ENCODE data around the gene S100A2. TPM values are rescaled to one million over a fixed set of nuclear protein-coding genes. Genes with fewer than 3 reads are reported as not detected.

S100A2 gene
- total and polyA plus RNA-seq, 2 experiments from 2014 or later: 1.7 to 8.6 TPM

DNA sequence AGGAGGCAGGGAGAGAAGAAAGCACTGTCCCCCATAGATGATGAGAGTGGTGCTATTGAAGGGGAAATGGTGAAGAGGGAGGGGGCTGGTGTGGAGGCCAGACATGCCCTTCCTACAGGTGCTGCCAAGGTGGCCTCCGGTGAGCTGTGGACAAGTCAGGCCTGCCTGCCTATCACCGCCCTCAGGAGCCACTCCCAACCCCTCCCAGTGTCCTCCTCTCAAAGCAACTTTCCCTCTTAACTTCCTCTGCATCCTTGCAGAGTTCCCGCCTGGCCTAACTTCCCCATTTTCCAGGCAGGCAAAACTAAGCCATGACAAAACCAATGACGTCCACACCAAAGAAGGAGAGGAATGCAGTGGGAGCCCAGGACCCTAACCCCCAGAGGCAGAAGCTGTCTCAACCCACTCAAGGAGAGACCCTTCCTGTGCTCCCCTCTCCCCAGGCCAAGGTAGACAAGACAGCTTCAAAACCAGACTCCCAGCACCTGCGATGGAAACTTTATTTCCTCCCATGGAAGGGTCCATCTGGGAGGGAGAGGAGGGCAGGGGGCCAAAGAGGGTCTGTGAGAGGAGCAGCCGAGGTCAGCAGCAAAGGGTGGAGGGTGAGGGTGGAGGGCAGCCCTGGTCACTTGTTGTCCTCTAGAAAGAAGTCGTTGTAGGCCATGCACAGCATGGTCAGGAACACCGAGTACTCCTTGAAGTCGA, 28.8 kb downstream of the S100A2 start:
- peaks cover 46% of the 10 kb centered on the region for H3K4me1 ChIP-seq (ENCODE audit: insufficient read depth)

GRCh38 chr1:153536012-153536670, 29.5 kb downstream of the S100A2 start:
- Histone ChIP-seq H4K20me1 (ENCODE audit: insufficient read depth) (no peaks in the 10 kb centered on the region), H3K4me2 (ENCODE audit: unreplicated experiment) (peak overlapping the region; percentile 94), H3K27me3 (replicated peaks; ENCODE audit: insufficient read depth) (no peaks in the 10 kb centered on the region), H3K9me2 (ENCODE audit: insufficient read depth) (no peaks in the 10 kb centered on the region), H3K79me2 (ENCODE audit: insufficient read depth) (peaks cover 17% of the 10 kb centered on the region), H3K27ac (peak overlapping the region; percentile 97), H3K4me1 (ENCODE audit: insufficient read depth) (peaks cover 46% of the 10 kb centered on the region), H3K36me3 (ENCODE audit: low read depth) (no peaks in the 10 kb centered on the region), H3K9me3 (ENCODE audit: low read depth) (no peaks in the 10 kb centered on the region), H3F3A (ENCODE audit: insufficient read depth) (peaks cover 51% of the 10 kb centered on the region), H2AFZ (peak overlapping the region; percentile 70; the same call in 1 of the 2 replicates), H3K4me3 (peak overlapping the region; percentile 93), H3K9ac (peak overlapping the region; percentile 99)
- peak; percentile 96 for DNase-seq
- no peak for TF ChIP-seq EZH2 (IDR thresholded peaks at IDR 0.05; ENCODE audit: insufficient read depth, poor library complexity, severe bottlenecking)
- no peak for TF ChIP-seq EZH2phosphoT487 (IDR thresholded peaks at IDR 0.05; ENCODE audit: insufficient read depth, low read depth)
- in situ Hi-C loops (cut with MboI): no loop called here
- 1 to 3% methylated on average over 26 to 36 of the region's 38 CpGs for WGBS, 2 experiments (ENCODE audit: low coverage in 1 of 2, low lambda C conversion rate in 2 of 2, missing lambda C conversion rate in 2 of 2)

More for the DNA sequence above, 28.8 kb downstream of the S100A2 start:
- H3K27ac ChIP-seq: peak overlapping the region; percentile 64
- peak overlapping the region; percentile 60 for H3K4me3 ChIP-seq
- H2AFZ ChIP-seq: peak overlapping the region; percentile 70; the same call in 1 of the 2 replicates
- H4K20me1 ChIP-seq (ENCODE audit: insufficient read depth): no peaks in the 10 kb centered on the region
- 78 to 89% methylated on average over 9 of the region's 9 CpGs for WGBS, 2 experiments (ENCODE audit: low coverage in 1 of 2, low lambda C conversion rate in 2 of 2, missing lambda C conversion rate in 2 of 2)
- peaks cover 17% of the 10 kb centered on the region for H3K79me2 ChIP-seq (ENCODE audit: insufficient read depth)
- H3K4me2 ChIP-seq (ENCODE audit: unreplicated experiment): peak overlapping the region; percentile 73
- H3K36me3 ChIP-seq (ENCODE audit: low read depth): no peaks in the 10 kb centered on the region
- no peak for DNase-seq
- in situ Hi-C loops (cut with MboI): no loop called here
- TF ChIP-seq EZH2 (IDR thresholded peaks at IDR 0.05; ENCODE audit: insufficient read depth, poor library complexity, severe bottlenecking): no peak
- no peak for TF ChIP-seq EZH2phosphoT487 (IDR thresholded peaks at IDR 0.05; ENCODE audit: insufficient read depth, low read depth)
- no peaks in the 10 kb centered on the region for H3K9me3 ChIP-seq (ENCODE audit: low read depth)
- peak overlapping the region; percentile 99 for H3K9ac ChIP-seq
- H3F3A ChIP-seq (ENCODE audit: insufficient read depth): peaks cover 51% of the 10 kb centered on the region
- no peaks in the 10 kb centered on the region for H3K9me2 ChIP-seq (ENCODE audit: insufficient read depth)
- H3K27me3 ChIP-seq (replicated peaks; ENCODE audit: insufficient read depth): no peaks in the 10 kb centered on the region

- Histone ChIP-seq H3F3A (ENCODE audit: insufficient read depth) (peaks cover 51% of the 10 kb centered on the region), H3K27ac (peak within 1 kb of the TSS; percentile 97), H3K4me2 (ENCODE audit: unreplicated experiment) (peak within 1 kb of the TSS; percentile 94), H3K9ac (peak within 1 kb of the TSS; percentile 99), H3K4me1 (ENCODE audit: insufficient read depth) (peaks cover 39% of the 10 kb centered on the region), H3K9me2 (ENCODE audit: insufficient read depth) (no peaks in the 10 kb centered on the region), H4K20me1 (ENCODE audit: insufficient read depth) (no peaks in the 10 kb centered on the region), H3K79me2 (ENCODE audit: insufficient read depth) (peaks cover 17% of the 10 kb centered on the region), H2AFZ (peak within 1 kb of the TSS; percentile 70; the same call in 1 of the 2 replicates), H3K9me3 (ENCODE audit: low read depth) (no peaks in the 10 kb centered on the region), H3K27me3 (replicated peaks; ENCODE audit: insufficient read depth) (no peaks in the 10 kb centered on the region), H3K36me3 (ENCODE audit: low read depth) (no peaks in the 10 kb centered on the region), H3K4me3 (peak within 1 kb of the TSS; percentile 93)
- DNase-seq: peak; percentile 75
- TF ChIP-seq EZH2phosphoT487 (IDR thresholded peaks at IDR 0.05; ENCODE audit: insufficient read depth, low read depth) (no peak), EZH2 (IDR thresholded peaks at IDR 0.05; ENCODE audit: insufficient read depth, poor library complexity, severe bottlenecking) (no peak)
- in situ Hi-C loops (cut with MboI): no loop called here
- WGBS, 2 experiments (ENCODE audit: low coverage in 1 of 2, low lambda C conversion rate in 2 of 2, missing lambda C conversion rate in 2 of 2): 0% methylated on average over 14 to 18 of the region's 18 CpGs
Measured at GRCh38 chr1:153535242-153536011, 30.2 kb downstream of the S100A2 start, which contains the start of gene S100A6. Gene S100A6 (minus strand): TSS chr1:153535991. CDS start chr1:153535339, 652 bp downstream.

DNA sequence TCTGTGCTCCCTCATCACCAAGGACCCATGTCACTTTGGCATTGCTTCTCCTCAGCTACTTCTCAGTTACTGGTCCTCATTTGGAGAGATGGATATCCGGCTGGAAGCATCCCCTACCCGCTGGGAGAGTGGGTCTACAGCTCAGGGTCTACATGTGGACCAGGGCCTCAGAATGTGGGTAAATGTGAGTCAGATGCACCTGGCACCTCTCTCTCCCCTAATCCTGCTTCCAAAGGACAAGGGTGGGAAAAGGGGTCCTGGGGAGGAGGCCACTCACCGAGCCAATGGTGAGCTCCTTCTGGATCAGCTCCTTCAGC, 30.8 kb downstream of the S100A2 start:
- in situ Hi-C loops (cut with MboI): no loop called here
- no peaks in the 10 kb centered on the region for H4K20me1 ChIP-seq (ENCODE audit: insufficient read depth)
- peaks cover 51% of the 10 kb centered on the region for H3F3A ChIP-seq (ENCODE audit: insufficient read depth)
- peak overlapping the region; percentile 93 for H3K4me3 ChIP-seq
- TF ChIP-seq EZH2 (IDR thresholded peaks at IDR 0.05; ENCODE audit: insufficient read depth, poor library complexity, severe bottlenecking) (no peak), EZH2phosphoT487 (IDR thresholded peaks at IDR 0.05; ENCODE audit: insufficient read depth, low read depth) (no peak)
- peaks cover 34% of the 10 kb centered on the region for H3K4me1 ChIP-seq (ENCODE audit: insufficient read depth)
- peak overlapping the region; percentile 97 for H3K27ac ChIP-seq
- WGBS, 2 experiments (ENCODE audit: low coverage in 1 of 2, low lambda C conversion rate in 2 of 2, missing lambda C conversion rate in 2 of 2): 0% methylated on average over 3 of the region's 3 CpGs
- H3K4me2 ChIP-seq (ENCODE audit: unreplicated experiment): peak overlapping the region; percentile 94
- H3K9me3 ChIP-seq (ENCODE audit: low read depth): no peaks in the 10 kb centered on the region
- H3K36me3 ChIP-seq (ENCODE audit: low read depth): no peaks in the 10 kb centered on the region
- no peak overlapping the region for H2AFZ ChIP-seq
- peak overlapping the region; percentile 99 for H3K9ac ChIP-seq
- DNase-seq: no peak
- H3K79me2 ChIP-seq (ENCODE audit: insufficient read depth): peaks cover 17% of the 10 kb centered on the region
- H3K27me3 ChIP-seq (replicated peaks; ENCODE audit: insufficient read depth): no peaks in the 10 kb centered on the region
- no peaks in the 10 kb centered on the region for H3K9me2 ChIP-seq (ENCODE audit: insufficient read depth)
